B cell (primary cell): ENCODE data around the gene ABTB2. TPM values are rescaled to one million over a fixed set of nuclear protein-coding genes. Genes with fewer than 3 reads are reported as not detected.

ENCODE experiments used
- ATAC-seq: fragments of 200-7000 bp; cut with Tn5 transposase; one replicate; pipeline ENCODE4 v1.10.0; 2021; ENCODE audit warnings: low read depth, mild to moderate bottlenecking, moderate number of reproducible peaks, moderate library complexity
- CTCF ChIA-PET: fragments of 350-600 bp; sonication (Branson Sonifier 250); formaldehyde crosslinking; loops from one replicate; lab custom pipeline; 2021; ENCODE audit warnings: antibody characterized with exemption, inconsistent platforms; lab: Charles Lee
- POLR2A ChIA-PET: fragments of 350-600 bp; sonication (Branson Sonifier 250); formaldehyde crosslinking; loops from one replicate; lab custom pipeline; 2021; ENCODE audit warnings: antibody characterized with exemption; lab: Charles Lee
- DNase-seq: peaks from one replicate; pipeline ENCODE4 v3.0.0; 2013
- H2AFZ ChIP-seq: 2 replicates; pipeline ENCODE4 v1.6.1; 2012; ENCODE audit warnings: mild to moderate bottlenecking, low read depth, low read length; ENCODE audit not compliant: insufficient read depth, poor library complexity, severe bottlenecking
- H3K27ac ChIP-seq, 2 donors: 1 replicate in 1 of 2; 2 replicates in 1 of 2; pipeline ENCODE4 v1.5.1; 2012 to 2013; ENCODE audit warnings: low read length in 2 of 2, mild to moderate bottlenecking in 2 of 2, moderate library complexity in 1 of 2
- H3K27me3 ChIP-seq, 4 experiments: fragments of 200-600 bp in 1 of 4; sonication (generic) in 1 of 4; replicated peaks in 1 of 4; 1 replicate in 2 of 4; 2 replicates in 2 of 4; pipeline versions ENCODE4 v1.6.1 to v1.7.0; 2013 to 2016; ENCODE audit warnings: low read length in 3 of 4, mild to moderate bottlenecking in 2 of 4, mixed read lengths in 1 of 4, moderate library complexity in 1 of 4; ENCODE audit not compliant: insufficient read depth in 4 of 4, control insufficient read depth in 3 of 4; ENCODE audit errors: control extremely low read depth in 1 of 4
- H3K36me3 ChIP-seq, 2 experiments: replicated peaks in 1 of 2; 1 replicate in 1 of 2; 2 replicates in 1 of 2; pipeline versions ENCODE4 v1.6.1 to v1.7.1; 2013; ENCODE audit warnings: low read length in 1 of 2; ENCODE audit not compliant: insufficient read depth in 2 of 2, control insufficient read depth in 1 of 2; ENCODE audit errors: control extremely low read depth in 1 of 2, extremely low read depth in 1 of 2
- H3K4me1 ChIP-seq, 2 donors: fragments of 200-600 bp in 1 of 2; sonication (generic) in 1 of 2; 1 replicate in 1 of 2; 2 replicates in 1 of 2; pipeline versions ENCODE4 v1.5.1 to v1.6.1; 2013 to 2017; ENCODE audit warnings: low read length in 2 of 2; ENCODE audit not compliant: control insufficient read depth in 2 of 2, insufficient read depth in 2 of 2
- H3K4me2 ChIP-seq: replicated peaks from 2 replicates; pipeline ENCODE3; 2012; ENCODE audit warnings: mild to moderate bottlenecking, low read depth, low read length; ENCODE audit not compliant: poor library complexity, severe bottlenecking
- H3K4me3 ChIP-seq, 5 experiments: fragments of 200-600 bp in 1 of 5; sonication (generic) in 1 of 5; 1 replicate in 3 of 5; 2 replicates in 2 of 5; pipeline versions ENCODE4 v1.5.1 to v1.7.0; 2011 to 2016; ENCODE audit warnings: low read length in 4 of 5, mild to moderate bottlenecking in 4 of 5, low read depth in 2 of 5, control low read depth in 1 of 5, moderate library complexity in 1 of 5; ENCODE audit not compliant: insufficient read depth in 1 of 5; ENCODE audit errors: control extremely low read depth in 1 of 5, extremely low read depth in 1 of 5
- H3K79me2 ChIP-seq: fragments of 200-600 bp; sonication (generic); one replicate; pipeline ENCODE4 v1.6.0; 2016; ENCODE audit warnings: low read length; ENCODE audit not compliant: control insufficient read depth, insufficient read depth
- H3K9ac ChIP-seq: fragments of 200-600 bp; sonication (generic); 2 replicates; pipeline ENCODE4 v1.6.1; 2017; ENCODE audit warnings: mild to moderate bottlenecking, low read length, moderate library complexity
- H3K9me3 ChIP-seq, 3 donors: one replicate each; pipeline versions ENCODE4 v1.6.1 to v1.7.1; 2013; ENCODE audit warnings: low read length in 2 of 3; ENCODE audit not compliant: control insufficient read depth in 2 of 3, insufficient read depth in 1 of 3; ENCODE audit errors: control extremely low read depth in 1 of 3
- H4K20me1 ChIP-seq: 2 replicates; pipeline ENCODE4 v1.6.0; 2012; ENCODE audit warnings: mild to moderate bottlenecking, low read length; ENCODE audit not compliant: insufficient read depth, control insufficient read depth, poor library complexity, severe bottlenecking
- H3K27ac Mint-ChIP-seq: one replicate; pipeline ENCODE4 v1.8.0; 2021; ENCODE audit warnings: mixed read lengths
- H3K27me3 Mint-ChIP-seq: one replicate; pipeline ENCODE4 v1.8.0; 2021; ENCODE audit warnings: mixed read lengths
- H3K4me1 Mint-ChIP-seq: one replicate; pipeline ENCODE4 v1.8.0; 2021; ENCODE audit warnings: mixed read lengths
- H3K4me3 Mint-ChIP-seq: one replicate; pipeline ENCODE4 v1.8.0; 2021; ENCODE audit warnings: mixed read lengths
- H3K9me3 Mint-ChIP-seq: one replicate; pipeline ENCODE4 v1.8.0; 2022; ENCODE audit warnings: mixed read lengths; ENCODE audit not compliant: insufficient read depth
- EZH2 ChIP-seq: IDR thresholded peaks from 2 replicates; pipeline ENCODE4 v1.6.1; 2012; ENCODE audit warnings: borderline replicate concordance, low read depth, mild to moderate bottlenecking, moderate library complexity, low read length; ENCODE audit not compliant: insufficient read depth, poor library complexity, severe bottlenecking
- WGBS: methylation state at CpG from one replicate; pipeline ENCODE4 v1.1.5; 2013; ENCODE audit warnings: missing lambda C conversion rate; ENCODE audit not compliant: insufficient coverage; 5-methylcytosine and 5-hydroxymethylcytosine counted together
- intact Hi-C: fragments of 100-400 bp; cut with micrococcal nuclease; formaldehyde crosslinking; loops from one replicate; pipeline ENCODE4 v1.10.0; 2022
- polyA plus RNA-seq: library from polyadenylated mRNA; depleted of rRNA; stranded (reverse); fragments of >200 nt; gene quantifications from 2 replicates; pipeline ENCODE4 v1.2.3, GENCODE V29; 2012
- total RNA-seq, 2 donors: library from RNA; stranded (reverse); fragments of 120-200 nt in 1 of 2; gene quantifications; 1 replicate in 1 of 2; 2 replicates in 1 of 2; pipeline versions ENCODE4 v1.2.3 to v1.2.4, GENCODE V29; 2013 to 2022
- TF ChIP-seq, protein P1 (sequence below): fragments of 200-600 bp; IDR thresholded peaks from one replicate; pipeline ENCODE4 v1.8.0; 2022; ENCODE audit warnings: antibody characterized with exemption, mild to moderate bottlenecking

ABTB2 gene
- total and polyA plus RNA-seq, 2 donors (not counting 1 experiment from before 2014, with no cell fraction given), result 0.30 to 5.9 TPM

DNA sequence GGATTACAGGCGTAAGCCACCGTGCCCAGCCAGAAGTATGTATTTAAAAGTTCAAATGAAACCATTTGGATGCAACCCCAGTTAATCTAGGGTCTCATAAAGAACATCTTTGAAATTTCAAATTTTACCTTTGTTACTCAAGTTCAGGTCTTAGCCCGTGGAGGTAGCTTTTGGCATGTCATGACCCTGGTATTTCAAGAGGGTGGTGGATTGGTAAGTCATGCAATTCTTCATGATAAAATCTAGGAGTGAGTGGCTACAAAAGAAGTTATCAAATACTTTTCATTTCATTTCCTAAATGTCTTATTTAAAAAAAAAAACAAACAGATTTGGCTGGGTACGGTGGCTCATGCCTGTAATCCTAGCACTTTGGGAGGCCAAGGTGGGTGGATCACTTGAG is 80.6 kb downstream of the ABTB2 start:
- Histone ChIP-seq H3K9me3 (no peaks in the 10 kb centered on the region), H3K79me2 (no peaks in the 10 kb centered on the region), H3K9ac (no peak overlapping the region), H3K27me3 (no peaks in the 10 kb centered on the region), H3K4me1 (no peaks in the 10 kb centered on the region), H4K20me1 (no peaks in the 10 kb centered on the region), H3K4me2 (no peak overlapping the region), H3K4me3 (no peak overlapping the region), H2AFZ (no peak overlapping the region), H3K36me3 (no peaks in the 10 kb centered on the region), H3K27ac (no peak overlapping the region)
- CTCF ChIA-PET, result interaction anchor here (0.7 kb wide), 1 partner anchor 104 kb away, joined by 5 read pairs; no protein-coding TSS in a partner anchor
- 100% methylated on average over 2 of the region's 4 CpGs for WGBS
- Mint-ChIP-seq H3K27ac (no peak overlapping the region), H3K27me3 (no peaks in the 10 kb centered on the region), H3K4me1 (no peaks in the 10 kb centered on the region), H3K9me3 (no peaks in the 10 kb centered on the region), H3K4me3 (no peak overlapping the region)
- POLR2A ChIA-PET, result no interaction called here
- DNase-seq (no peak), ATAC-seq (no peak)
- intact Hi-C loops, result no loop called here
- TF ChIP-seq, protein P1, sequence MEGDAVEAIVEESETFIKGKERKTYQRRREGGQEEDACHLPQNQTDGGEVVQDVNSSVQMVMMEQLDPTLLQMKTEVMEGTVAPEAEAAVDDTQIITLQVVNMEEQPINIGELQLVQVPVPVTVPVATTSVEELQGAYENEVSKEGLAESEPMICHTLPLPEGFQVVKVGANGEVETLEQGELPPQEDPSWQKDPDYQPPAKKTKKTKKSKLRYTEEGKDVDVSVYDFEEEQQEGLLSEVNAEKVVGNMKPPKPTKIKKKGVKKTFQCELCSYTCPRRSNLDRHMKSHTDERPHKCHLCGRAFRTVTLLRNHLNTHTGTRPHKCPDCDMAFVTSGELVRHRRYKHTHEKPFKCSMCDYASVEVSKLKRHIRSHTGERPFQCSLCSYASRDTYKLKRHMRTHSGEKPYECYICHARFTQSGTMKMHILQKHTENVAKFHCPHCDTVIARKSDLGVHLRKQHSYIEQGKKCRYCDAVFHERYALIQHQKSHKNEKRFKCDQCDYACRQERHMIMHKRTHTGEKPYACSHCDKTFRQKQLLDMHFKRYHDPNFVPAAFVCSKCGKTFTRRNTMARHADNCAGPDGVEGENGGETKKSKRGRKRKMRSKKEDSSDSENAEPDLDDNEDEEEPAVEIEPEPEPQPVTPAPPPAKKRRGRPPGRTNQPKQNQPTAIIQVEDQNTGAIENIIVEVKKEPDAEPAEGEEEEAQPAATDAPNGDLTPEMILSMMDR, result no peak
- no peak for TF ChIP-seq EZH2

DNA sequence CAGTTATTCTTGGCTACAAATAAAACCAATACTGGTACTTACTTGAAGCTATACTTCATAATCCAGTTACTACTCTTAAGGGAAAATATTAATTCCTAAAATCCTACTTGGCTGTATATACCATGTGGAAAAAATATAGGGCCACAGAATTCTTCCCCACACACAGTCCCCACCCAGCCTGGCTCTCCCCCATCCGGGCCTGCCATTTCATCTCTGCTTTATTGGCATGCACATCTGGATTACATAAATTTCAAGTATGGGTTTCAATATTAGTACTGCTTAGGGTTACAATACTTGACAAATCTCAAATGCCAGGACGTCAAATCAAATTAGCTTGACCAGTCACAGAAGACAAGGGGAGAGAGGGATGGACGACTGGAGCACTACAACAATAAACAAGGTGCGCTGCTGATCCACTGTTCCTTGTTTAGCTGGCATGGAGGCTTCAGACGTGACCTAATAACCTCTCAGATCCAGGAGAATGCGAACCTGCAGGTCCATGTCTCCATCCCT is 81.4 kb downstream of the ABTB2 start:
- CTCF ChIA-PET, result no interaction called here
- WGBS, result 90% methylated on average over 3 of the region's 6 CpGs
- no peaks in the 10 kb centered on the region for H3K79me2 ChIP-seq

More for the DNA sequence above, 81.4 kb downstream of the ABTB2 start:
- Histone ChIP-seq H3K4me1 (no peaks in the 10 kb centered on the region), H3K27me3 (no peaks in the 10 kb centered on the region), H3K27ac (no peak overlapping the region), H2AFZ (no peak overlapping the region), H3K4me3 (no peak overlapping the region), H3K9ac (no peak overlapping the region), H3K4me2 (no peak overlapping the region), H4K20me1 (no peaks in the 10 kb centered on the region), H3K9me3 (no peaks in the 10 kb centered on the region), H3K36me3 (no peaks in the 10 kb centered on the region)
- intact Hi-C loops, result no loop called here
- Mint-ChIP-seq H3K9me3 (no peaks in the 10 kb centered on the region), H3K27me3 (no peaks in the 10 kb centered on the region), H3K4me3 (no peak overlapping the region), H3K4me1 (no peaks in the 10 kb centered on the region), H3K27ac (no peak overlapping the region)
- ATAC-seq, result no peak
- no peak for TF ChIP-seq EZH2
- TF ChIP-seq, protein P1, result no peak
- POLR2A ChIA-PET, result no interaction called here
- DNase-seq, result no peak
